GM19467 (cell line): ENCODE data around the gene PLEKHA4.
A peak's percentile ranks its signal among the peaks of the same experiment; 100 is the strongest.
"Not testable (repeated sequence)": the region's sequence is repeated elsewhere in the genome, so short reads cannot be mapped to it uniquely, and the experiment has no call there.

Experiments used
- ATAC-seq: cut with Tn5 transposase; IDR thresholded peaks from one replicate; pipeline ENCODE4 v1.9.1; 2021; ENCODE audit warnings: mild to moderate bottlenecking, moderate library complexity; ENCODE audit not compliant: unreplicated experiment

The PLEKHA4 gene

DNA sequence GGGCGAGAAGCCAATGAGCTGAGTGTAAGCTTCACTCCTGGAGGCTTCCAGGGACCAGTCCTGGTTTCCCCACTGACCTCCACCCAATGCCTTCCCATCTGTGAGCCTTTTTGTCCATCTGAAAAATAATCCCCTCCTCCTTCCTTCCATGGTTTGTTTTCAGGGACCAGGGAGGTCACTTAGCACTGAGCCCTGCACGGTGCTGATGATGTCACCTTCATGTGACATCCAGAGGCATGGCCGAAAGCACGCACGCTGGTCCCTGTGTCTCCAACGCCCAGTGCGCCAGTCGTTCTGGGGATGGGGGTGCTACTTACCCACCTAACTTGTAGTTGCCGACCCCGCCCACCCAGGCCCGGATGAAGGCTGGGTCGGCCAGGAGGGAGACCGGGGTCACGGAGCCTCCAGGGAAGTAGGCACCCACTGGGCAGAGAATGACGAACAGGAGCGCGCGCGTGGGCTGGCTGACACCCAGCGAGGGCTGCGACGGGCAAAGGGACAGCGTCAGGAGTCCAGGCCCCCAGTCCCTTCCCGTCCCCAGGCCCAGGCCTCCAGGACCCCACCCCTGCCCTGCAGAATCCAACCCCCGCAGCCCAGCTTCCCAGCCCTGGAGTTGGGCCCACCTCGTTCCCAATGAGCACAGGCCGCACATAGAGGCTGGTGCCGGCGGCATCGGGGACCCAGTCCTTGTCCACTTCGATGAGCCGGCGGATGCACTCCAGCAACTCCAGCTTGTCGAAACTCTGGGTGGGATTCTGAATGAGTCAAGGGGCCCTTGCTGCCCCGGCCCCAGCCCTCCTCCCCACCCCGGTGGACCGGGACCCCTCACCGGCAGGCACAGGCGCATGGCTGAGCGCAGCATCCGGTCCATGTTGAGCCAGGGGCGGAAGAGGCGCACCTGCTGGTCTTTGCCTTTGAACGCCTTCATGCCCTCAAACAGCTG is 68.8 kb downstream of the PLEKHA4 start:
- no peak for ATAC-seq

DNA sequence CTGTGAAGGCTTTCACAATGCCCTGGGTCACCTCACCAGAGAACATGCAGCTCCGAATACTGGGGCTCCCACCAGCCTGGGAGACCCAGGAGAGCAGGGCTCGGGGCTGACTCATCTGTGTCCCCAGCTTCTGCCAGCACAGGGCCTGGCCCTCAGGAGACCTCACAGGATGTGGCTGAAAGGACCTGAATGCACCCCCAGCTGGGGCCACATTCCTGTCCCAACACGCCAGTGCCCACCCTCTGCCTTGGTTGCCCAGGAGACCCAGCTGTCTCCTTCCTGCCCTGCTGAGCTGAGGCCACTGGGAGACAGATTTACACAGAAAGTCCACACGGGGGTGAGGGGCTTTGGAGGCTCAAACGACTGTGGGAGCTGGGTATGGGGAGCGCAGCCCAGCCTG is 69.5 kb downstream of the PLEKHA4 start:
- ATAC-seq = no peak

GRCh38 chr19:48797103-48797502 is 71.3 kb downstream of the PLEKHA4 start:
- ATAC-seq = no peak

DNA sequence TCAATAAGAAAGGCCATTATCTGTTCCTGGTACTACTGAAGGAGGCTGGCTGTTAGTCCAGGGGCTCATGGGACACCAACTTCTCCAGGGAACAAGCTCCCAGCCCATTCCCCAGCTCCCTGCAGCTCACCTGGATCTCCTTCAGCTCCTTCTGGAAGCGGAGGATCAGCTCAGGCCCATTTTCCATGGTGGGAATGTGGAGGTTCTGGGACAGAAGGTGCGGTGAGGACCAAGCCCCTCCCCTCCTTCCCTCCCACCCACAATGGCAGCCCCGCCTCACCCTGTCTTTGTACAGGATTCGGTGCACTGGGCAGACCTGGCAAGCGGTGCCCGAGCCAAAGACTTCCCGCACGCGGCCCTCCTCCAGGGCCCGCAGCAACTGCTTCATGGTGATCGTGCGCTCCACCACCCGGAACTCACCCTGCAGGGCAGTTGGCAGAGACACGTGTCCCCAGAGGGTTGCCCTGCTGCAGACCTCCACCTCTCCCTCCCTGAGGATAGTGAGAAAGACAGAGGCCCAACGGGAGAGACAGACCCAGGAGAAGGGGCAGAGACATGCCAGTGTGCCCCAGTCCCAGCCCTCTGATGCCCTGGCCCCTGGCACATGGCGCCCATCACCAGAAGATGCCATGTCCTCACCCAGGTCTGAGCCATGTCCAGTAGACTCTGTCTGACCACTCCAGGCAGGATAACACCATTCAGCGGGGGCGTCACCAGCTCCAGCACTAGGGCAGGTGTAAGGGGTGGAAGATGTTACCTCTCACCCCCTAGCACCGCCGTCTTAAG is 71.9 kb downstream of the PLEKHA4 start:
- no peak for ATAC-seq

DNA sequence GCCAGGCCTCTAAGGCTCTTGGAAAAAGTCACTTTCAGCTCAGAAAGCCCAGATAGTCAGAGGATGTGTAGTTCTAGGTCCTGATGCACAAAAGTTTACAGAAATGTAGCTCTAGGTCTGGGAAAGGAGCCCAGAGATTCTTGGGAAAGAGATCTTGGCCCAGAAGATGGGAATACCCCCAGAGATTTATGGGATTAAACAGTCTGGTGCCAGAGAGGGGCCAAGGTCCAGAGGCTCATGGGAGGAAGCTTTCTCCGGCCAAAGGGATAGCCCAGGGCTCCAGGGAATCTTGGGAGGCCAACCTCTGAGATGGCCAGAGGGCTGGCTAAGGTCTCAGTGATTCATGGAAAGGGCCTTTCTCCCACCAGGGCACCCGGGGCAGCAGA is 72.7 kb downstream of the PLEKHA4 start:
- no peak for ATAC-seq

DNA sequence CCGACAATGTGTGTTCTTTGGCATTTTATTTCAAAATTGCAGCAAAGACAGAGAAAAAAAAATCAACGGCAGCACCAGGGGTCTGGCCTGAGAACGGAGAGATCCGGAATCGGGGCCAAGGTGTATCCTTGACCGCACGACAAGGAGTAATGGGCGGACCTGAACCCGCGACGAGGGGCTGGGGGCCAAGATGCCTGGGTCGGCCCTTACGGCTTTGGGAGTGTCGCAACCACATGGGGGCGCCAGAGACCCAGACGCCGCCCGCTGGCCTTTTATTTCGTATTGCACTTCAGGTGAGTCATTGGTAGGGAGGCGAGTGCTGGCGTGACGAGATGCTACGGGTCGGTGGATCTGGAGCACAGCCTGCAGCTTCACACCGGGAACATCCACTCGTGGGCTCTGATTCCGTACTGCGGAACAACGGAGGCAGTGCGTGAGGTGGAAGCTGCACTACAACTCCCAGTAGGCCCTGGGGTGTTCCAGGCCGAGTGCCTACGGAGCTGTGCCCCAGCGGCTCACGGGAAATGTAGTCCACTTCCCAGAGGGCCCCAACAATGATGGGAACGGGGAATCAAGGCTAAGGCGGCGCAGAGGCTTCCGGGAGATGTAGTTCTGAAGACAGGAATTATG is 73.2 kb downstream of the PLEKHA4 start:
- ATAC-seq = peak; percentile 79

DNA sequence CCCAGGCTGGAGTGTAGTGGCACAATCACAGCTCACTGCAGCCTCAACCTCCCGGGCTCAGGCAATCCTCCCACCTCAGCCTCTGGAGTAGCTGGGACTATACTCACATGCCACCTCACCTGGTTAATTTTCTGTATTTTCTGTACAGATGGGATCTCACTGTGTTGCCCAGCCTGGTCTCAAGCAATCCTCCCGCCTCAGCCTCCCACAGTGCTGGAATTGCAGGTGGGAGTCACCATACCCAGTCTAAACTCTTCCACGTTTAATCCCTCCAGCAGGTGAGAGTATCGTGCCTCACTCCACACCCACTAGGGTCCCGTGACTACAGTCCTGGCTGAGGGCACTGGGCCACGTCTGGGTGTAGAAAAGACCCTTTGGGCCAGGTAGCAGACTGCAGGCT is 74.1 kb downstream of the PLEKHA4 start:
- no peak for ATAC-seq

DNA sequence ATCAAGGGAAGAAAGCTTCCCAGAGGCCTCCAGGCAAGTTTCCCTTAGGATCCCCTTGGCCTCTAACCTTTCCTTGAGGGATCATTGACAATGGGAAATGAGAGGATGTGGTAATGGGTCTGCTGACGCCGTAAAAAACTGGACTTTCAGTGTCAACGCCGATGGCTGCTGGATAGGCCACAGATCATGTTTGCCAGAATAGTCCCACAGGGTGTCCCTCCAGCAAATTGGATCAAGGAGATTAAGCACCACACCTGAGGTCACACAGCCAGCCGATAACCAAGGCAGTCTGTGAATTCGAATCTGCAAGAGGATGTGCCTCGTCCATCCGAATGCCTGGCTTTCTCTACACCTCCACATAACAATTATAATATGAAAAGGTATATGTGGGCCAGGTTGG is 75.1 kb downstream of the PLEKHA4 start:
- ATAC-seq = no peak

DNA sequence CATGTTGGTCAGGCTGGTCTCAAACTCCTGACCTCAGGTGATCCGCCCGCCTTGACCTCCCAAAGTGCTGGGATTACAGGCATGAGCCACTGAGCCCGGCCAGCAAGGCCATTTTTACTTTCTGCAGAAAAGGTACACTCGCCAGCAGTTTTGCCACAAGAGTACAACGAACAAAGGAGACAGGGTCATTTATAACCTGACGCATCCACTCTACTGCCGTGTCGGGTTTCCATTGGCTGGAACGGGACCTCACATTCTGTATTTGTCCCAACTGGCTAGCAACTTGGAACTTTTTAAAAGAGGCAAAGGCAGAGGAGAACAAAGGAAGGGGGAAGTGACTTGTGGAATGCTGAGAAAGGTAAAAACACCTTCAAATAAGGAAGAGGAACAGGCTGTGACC is 81.1 kb downstream of the PLEKHA4 start:
- not testable (repeated sequence) for ATAC-seq
